HG03439 (cell line): Measurements from ENCODE around the gene TPST2.

ENCODE experiments used
- ATAC-seq: cut with Tn5 transposase; IDR thresholded peaks from one replicate; pipeline ENCODE4 v1.9.1; 2021; ENCODE audit warnings: mild to moderate bottlenecking, moderate library complexity; ENCODE audit not compliant: unreplicated experiment

Gene TPST2

DNA sequence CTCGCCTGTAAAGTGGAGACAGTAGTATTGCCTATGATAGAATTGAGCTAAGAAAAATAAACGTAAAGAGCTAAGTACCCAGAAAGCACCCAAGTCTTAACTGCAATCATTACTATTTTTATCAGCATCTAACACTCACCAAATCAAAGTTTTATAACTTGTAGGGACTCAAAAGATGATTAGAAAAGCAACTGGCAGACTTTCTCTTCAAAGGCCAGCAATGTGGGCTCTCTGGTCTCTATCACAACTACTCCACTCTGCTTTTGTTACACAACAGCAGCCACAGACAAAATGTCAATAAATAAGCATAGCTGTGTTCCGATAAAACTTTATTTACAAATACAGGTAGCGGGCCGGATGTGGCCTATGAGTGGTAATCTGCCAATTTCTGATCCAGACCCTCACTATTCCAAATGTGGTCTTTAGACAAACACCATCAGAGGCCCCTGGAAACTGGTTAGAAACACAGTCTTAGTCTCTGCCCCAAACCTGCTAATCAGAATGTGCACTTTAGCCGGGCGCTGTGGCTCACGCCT, 8.2 kb downstream of the TPST2 start:
- no peak for ATAC-seq

DNA sequence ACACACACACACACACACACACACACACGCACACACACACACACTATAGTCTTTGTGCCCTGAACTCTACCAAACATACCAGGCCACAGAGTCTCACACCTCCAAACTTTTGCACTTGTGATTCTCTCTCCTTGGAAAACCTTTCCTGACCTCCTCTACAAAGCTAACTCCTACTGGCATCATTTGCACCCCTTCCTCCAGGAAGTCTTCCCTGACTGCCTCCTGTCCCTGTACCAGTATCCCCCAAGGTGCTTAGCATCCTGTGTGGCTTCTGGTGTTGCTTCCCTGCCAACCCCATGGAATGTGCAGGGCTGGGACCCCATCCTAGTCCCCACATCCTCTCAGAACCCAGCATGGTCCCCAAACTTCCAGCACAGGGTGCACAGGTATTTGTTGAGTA, 8.9 kb downstream of the TPST2 start:
- no peak for ATAC-seq

DNA sequence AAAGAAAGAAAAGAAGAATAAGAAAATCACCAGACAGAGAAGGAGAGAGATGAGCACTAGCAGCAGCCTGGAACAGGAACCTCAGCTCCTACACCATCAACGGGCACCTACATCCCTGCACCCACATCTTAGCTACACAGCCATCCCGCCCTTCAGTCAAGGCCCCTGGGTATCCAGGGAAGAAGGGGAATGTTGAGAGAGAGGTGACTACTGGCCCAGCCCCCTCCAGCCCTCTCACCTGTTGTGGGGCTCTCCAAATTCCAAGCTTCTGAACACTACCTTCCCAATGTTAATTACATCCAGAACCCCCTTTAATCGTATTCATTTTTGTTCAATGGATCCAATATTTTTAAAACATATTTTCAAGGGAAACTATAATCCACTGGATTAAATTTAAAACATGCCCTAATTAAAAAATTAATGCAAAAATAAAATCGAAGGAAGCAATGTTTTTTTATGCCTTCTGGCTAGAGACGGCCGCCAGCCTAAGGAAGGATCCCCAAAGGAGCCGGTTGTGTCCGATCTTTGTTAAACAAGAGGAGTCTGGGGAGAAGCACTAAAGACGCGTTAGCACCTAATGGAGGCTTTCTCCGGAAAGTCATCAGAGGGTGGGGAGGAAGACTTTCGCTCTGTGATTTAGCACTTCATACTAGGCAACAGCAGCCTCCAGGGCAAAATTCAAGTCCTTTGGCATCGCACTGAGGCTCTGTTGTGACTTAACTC, 9.5 kb downstream of the TPST2 start:
- no peak for ATAC-seq

DNA sequence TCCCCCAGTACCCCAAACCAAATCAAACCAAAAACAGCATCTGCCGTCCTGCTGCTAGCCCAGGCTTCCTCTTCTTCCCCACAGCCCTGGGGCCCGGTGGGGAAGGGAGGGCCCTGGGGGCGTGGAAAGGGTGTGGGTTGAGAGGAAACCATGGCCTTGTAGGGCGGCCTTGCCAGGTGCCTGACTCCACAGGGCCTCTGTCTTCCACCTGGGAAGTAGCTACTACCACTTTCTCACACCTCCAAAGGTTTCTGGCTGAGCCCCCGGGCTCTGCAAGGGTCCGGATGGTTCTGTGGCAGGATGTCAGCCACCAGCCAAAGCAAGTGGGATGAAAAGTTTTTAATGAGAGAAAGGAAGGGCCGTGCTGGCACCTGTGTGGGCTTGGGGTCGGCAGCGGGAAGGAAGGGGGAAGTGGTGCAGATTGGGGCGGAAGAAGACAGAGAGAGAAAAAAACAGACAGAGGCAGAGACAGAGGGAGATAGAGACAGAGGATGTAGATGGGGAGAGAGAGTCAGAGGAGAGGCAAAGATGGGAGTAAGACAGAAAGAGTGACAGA, 10.5 kb downstream of the TPST2 start:
- ATAC-seq, result no peak

DNA sequence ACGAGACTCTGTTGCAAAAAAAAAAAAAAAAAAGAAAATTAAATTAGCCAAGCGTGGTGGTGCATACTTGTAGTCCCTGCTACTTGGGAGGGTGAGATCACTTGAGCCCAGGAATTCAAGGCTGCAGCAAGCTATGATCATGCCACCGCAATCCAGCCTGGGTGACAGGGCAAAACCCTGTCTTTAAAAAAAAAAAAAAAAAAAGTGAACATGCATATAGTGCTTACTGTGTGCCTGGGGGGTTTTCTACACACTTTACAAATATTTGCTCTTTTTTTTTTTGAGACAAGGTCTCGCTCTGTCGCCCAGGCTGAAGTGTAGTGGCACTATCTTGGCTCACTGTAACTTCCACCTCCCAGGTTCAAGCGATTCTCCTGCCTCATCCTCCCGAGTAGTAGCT, 12.9 kb downstream of the TPST2 start:
- no peak for ATAC-seq

DNA sequence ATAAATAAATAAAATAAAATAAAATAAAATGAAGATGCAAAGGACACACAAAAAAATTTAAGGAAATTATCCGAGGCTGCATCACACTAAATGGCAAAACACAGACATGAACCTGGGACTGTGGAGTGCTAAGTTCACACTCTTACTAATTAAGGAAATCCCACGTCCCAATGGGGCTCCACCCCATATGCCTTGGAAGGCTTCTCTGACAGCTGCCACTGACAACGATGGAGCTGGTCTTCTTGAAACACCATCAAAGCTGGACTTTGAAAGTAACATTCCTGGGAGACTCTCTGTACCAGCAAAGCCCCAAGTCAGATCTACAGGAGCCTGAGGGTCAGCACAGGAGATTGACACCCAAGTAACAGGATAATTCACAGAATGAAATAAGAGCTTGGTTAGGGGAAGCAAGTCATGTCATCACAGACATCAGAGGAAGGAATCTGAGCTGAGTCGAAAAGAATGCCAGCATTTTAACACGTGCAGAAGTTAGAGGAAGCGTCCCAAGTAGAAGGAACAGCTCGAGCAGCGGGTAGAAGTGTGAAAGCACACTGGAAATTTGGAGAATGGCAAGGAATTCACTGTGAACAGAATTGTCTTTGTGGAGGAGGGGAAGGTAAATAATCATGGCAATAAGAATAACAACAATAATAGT, 13.8 kb downstream of the TPST2 start:
- ATAC-seq, result no peak

DNA sequence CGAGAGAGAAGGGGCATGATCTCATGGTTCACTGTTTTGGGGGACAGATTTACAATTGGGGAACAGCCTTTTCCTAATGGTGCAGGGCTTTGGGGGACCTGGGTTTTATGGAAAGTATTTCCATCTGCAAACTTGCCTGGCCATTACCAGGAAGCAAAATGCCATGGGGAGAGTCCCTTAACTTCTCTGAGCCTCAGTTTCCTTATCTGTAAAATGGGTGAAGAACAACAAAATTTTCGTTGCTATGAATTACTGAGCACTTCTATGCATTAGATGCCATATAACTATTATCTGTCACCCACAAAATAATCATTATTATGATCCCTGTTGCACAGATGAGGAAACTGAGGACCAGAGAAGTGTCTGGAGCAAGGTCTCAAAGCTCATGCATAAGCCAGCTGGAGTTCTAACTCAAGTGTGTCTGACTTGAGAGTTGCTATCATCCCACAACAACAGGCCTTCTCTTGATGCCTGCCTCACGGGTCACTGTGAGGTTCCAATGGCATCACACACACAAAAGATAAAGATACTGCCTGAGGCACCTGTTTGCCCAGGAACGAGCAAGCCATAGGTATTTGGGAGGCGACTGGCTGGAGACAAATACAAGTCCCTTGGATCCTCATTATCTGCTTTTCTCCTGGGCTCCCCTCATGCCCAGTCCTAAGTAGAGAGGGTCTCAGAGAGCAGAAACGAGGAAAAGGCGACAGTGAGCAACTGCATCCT, 15.8 kb downstream of the TPST2 start:
- no peak for ATAC-seq

DNA sequence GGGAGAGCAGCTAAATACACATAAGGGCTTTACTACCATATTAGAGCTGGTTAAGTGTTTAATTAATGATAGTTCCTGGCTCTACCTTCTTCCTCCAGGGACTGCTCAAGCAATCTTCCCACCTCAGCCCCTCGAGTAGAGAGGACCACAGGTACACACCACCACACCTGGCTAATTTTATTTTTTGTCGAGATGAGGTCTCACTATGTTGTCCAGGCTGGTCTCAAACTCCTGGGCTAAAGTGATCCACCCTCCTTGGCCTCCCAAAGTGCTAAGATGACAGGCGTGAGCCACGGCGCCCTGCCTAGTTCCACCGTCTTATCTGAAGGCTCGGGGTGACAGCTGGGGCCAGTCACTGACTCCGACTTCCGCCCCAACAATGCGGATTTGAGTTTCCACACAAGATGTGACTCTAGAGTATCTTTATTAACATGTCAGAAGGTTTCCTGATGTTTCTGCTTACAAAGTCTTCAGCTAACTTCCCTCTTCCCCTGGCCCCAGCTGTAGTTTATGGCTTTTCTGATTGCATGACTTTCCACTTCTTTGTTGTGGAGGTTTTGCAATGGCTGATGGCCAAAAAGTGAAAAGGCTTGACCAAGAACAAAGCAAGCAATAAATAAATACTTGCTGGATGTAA, 16.8 kb downstream of the TPST2 start:
- ATAC-seq, result no peak

DNA sequence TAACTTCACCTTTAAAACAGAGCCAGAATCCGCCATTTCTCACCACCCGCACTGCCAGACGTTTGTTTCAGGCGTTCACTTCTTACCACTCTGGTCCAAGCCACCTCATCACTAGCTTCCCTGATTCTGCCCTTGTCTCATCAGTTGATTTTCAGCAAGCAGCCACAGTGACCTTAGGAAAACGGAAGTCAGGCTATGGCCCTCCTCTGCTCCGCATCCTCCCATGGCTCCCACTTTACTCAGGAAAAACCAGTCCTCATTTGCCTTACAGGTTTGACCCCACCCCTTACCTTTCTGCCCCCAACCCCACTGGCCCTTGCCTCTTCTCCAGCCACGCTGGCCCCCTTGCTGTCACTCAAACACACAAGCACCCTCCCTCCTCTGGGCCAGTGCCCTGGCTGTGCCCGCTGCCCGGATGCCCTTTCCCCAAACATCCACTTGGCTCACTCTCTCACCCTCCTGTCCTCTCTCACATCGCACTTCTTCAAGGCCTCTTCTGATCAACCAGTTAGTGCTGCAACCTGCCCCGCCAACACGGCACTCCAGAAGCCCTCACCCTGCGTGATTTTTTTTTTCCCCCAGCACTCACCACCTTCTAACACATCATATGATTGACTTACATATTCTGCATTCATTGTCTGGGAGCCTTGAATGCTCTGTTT, 18.9 kb downstream of the TPST2 start:
- no peak for ATAC-seq

DNA sequence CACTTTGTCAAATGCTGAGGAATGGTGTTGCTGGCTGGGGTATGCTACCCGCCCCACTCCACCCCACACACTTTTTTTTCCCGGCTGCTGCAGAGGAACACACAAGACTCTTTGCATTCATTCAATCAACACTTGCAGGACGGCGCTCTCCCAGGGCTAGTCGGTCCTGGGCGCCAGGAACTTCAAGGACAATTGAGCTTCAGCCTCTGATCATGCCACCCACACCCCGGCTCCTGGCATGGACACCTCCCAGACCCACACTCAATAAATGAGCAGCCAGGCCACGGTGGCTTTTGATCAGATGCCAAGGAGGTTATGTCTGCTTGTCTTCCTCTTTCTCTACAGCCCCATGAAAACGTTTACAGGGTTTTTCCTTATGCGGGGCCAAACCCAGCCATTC, 19.8 kb downstream of the TPST2 start:
- ATAC-seq, result no peak

DNA sequence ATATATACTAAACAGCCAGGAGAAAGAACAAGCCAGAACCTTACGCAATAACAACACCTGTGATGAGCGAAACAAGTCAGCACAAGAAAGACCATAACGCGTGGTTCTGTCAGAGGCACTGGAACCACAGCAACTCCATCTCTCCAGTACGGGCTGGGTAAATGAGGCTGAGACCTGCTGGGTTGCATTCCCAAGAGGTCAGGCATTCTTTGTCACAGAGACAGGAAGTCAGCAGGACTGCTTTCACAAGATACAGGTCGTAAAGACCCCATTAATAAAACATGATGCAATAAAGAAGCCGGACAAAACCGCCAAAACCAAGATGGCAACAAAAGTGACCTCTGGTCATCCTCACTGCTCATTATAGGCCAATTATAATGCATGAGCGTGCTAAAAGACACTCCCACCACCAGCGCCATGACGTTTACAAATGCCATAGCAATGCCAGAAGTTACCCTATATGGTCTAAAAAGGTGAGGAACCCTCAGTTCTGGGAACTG, 21.7 kb downstream of the TPST2 start:
- ATAC-seq, result no peak

DNA sequence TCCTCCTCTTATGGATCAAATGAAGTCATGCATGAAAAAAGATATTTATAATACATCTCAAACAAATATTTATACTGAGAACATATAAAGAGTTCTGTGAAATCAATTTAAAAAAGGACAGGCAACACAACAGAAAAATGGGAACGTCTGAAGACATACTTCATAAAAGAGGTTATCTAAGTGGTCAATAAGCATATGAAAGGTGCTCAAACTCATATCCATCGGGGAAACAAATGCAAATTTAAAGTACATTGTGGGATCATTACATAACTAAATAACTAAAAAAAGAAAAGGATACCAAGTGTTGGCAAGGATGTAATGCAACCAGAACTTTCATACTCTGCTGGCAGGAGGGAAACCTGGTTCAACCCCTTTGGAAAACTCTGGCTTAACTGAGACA, 22.3 kb downstream of the TPST2 start:
- no peak for ATAC-seq

DNA sequence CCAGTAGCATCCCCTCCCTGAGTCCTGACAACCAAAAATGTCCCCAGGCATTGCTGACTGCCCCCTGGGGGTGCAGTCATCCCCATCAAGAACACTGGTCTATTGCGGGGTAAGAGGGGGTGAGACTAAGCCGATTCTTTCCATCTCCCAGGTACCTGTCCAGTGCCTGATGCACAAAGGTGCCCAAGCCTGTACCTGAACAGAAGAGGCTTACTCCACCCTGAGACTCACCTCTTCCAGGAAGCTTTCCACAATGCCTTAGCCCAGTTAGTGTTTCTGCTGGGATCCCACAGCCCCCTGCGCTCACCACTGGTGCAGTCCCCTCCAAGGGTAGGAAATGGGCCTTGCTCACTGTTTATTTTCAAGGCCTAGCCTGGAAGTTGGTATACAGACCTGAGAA, 22.9 kb downstream of the TPST2 start:
- ATAC-seq, result no peak

DNA sequence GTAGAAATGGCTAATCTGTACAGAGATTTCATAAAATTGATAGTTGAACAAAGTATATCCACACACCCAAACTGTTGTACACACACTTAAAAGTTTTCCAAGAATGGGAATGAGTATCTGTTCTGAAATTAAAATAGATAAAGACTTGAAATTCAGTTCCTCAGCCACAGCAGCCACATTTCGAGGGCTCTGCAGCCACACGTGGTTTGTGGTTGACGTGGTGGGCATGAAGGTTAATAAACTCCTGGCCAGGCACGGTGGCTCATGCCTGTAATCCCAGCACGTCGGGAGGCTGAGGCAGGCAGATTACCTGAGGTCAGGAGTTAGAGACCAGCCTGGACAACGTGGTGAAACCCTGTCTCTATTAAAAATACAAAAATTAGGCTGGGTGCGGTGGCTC, 24.0 kb downstream of the TPST2 start:
- ATAC-seq, result no peak

DNA sequence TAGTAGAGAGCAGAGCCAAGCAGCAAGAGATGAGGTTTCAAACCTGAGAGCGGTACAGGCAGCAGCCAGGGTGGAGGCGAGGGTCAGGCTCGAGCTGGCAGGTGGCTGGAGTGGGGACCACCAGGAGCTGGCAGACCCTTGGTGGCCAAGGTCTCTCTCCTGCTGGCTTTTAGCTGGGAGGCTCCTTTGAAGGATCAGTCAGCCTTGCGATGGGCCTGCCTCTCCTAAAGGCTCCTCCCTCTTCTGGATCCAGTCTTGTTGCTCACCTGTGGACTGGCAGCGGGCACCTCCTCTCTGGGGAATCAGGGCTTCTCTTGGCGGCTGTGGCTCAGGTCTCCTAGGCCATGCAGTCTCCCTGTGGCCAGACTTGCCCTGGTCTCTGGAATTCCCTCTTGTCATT, 24.8 kb downstream of the TPST2 start:
- no peak for ATAC-seq

DNA sequence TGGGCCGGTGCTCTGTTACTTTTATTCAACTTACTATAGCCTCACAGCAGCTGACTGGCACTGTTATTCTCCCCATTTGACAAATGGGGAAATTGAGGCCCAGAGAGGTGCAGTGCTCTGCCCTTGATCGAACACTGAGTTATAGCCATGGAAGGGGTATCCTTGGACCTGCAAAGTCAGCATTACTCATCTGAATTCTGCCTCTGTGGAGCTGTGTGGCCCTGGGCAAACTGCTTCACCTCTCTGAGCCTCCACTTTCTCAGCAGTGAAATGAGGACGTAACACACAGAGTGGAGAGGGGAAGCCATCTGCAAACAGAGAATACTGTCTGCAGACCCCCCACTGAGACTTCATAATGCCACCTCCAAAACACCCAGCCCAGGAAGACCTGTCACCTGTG, 25.3 kb downstream of the TPST2 start:
- ATAC-seq, result no peak

DNA sequence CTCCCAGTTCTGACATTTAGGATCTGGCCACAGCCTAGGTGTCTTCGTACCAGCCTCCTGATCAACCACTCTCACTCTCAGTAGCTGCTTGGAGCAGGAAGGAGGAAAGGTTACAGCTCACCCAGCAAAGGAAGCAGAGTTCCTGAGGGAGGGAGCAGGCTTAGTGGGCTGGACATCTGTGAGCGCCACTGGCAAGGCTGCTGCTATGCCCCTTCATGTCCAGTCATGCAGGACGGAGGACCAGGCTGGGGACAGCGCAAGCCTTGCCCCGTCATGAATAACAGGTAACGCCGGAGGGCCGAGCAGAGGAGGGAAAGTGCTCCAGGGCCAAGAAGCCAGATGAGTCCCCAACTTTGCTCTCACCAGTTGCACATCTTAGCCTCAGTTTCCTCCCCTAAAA, 25.8 kb downstream of the TPST2 start:
- ATAC-seq, result no peak

DNA sequence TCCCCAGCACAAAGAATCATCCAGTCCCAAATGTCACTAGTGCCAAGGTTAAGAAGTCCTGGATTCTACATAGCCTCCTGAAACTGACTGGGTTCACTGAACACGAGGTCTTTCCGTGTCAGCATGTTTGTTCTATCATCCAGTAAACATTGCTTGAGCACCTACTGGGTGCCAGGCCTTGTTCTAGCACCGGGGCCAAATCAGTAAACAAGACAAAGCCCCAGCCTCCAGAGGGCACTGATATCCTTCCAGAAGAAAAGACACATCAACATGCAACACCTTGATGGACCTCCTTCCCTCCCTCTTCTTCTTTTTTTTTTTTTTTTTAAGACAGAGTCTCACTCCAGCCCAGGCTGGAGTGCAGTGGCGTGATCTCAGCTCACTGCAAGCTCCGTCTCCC, 26.9 kb downstream of the TPST2 start:
- ATAC-seq, result no peak

DNA sequence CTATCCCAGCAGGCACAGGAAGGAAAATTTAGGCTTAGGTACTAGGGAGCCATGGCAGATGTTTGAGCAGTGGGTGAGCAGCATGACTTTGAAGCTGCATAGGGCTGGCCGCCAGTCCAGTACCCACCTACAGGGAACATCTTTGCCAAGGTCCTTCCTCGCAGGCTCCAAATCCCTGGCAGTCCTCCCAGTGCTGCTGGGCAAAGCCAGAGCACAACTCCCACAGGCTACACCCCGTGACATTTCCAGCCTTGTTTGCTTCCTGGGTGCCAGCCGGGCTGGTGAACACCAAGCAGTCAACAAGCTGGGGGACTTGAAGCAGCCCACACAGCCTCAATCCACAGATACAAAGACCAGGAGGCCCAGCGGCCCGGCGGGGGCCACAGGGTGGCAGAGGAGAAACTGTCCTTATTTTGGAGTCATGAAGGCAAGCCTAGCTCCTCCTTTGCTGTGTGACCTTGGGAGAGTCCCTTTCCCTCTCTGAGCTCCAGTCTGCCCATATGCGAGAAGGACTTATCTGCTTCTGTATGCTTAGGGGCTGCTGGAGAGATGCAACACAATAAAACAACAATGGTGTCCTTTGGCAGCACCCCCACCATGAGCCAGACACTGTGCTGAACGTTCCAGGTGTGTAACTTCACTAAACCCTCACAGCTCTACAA, 28.0 kb downstream of the TPST2 start:
- ATAC-seq, result no peak
